Spleen (tissue), 7 donors: ENCODE data around the gene MAPK11.

ENCODE experiments used
- CTCF ChIP-seq, 11 experiments: fragments of 200-600 bp in 7 of 11; fragments of 450-650 bp in 4 of 11; sonication (generic) in 4 of 11; IDR thresholded peaks in 8 of 11; conservative IDR thresholded peaks in 3 of 11; 1 replicate in 7 of 11; 2 replicates in 4 of 11; pipeline versions ENCODE4 v1.4.0 to v1.8.0; 2016 to 2021; ENCODE audit warnings: antibody characterized with exemption in 11 of 11, inconsistent platforms in 4 of 11, mild to moderate bottlenecking in 1 of 11
- POLR2A ChIP-seq, 3 donors: fragments of 450-650 bp; IDR thresholded peaks; one replicate each; pipeline ENCODE4 v1.5.1; 2017; ENCODE audit warnings: antibody characterized with exemption in 3 of 3, mild to moderate bottlenecking in 1 of 3
- POLR2AphosphoS5 ChIP-seq, 3 donors: sonication (generic); formaldehyde crosslinking; IDR thresholded peaks; one replicate each; pipeline ENCODE4 v1.5.1; 2017; ENCODE audit warnings: antibody characterized with exemption in 3 of 3
- donor health status: DM: no; HTN: no; CAD: no; lungs with moderate emphysema.
- donor health status: DM: no; HTN: no; CAD: no.
- donor health status: DM: no; HTN: no; CAD: no.

- no peak for TF ChIP-seq CTCF (IDR thresholded peaks at IDR 0.05 in 8 of 11, conservative IDR thresholded peaks at IDR 0.05 in 3 of 11)
- peak in 2 of 3 donors; percentile 6 to 38 for TF ChIP-seq POLR2AphosphoS5 (IDR thresholded peaks at IDR 0.05)
- no peak for TF ChIP-seq POLR2A (IDR thresholded peaks at IDR 0.05)
Observed at GRCh38 chr22:50278956-50279619, 8.9 kb upstream of the MAPK11 start.
